Stimulated activated CD4-positive, alpha-beta T cell treated with anti-CD3 and anti-CD28 coated beads, Interleukin-1b, Interleukin-23, amount 100 ng/mL, for 24 hours (primary cell): Measurements from ENCODE around the gene NLRP1.

ENCODE experiments used
- DNase-seq, 4 experiments: peaks; one replicate each; pipeline ENCODE4 v3.0.0-alpha.2; 2020; ENCODE audit warnings: low read depth in 4 of 4, low spot score in 1 of 4

The NLRP1 gene

DNA sequence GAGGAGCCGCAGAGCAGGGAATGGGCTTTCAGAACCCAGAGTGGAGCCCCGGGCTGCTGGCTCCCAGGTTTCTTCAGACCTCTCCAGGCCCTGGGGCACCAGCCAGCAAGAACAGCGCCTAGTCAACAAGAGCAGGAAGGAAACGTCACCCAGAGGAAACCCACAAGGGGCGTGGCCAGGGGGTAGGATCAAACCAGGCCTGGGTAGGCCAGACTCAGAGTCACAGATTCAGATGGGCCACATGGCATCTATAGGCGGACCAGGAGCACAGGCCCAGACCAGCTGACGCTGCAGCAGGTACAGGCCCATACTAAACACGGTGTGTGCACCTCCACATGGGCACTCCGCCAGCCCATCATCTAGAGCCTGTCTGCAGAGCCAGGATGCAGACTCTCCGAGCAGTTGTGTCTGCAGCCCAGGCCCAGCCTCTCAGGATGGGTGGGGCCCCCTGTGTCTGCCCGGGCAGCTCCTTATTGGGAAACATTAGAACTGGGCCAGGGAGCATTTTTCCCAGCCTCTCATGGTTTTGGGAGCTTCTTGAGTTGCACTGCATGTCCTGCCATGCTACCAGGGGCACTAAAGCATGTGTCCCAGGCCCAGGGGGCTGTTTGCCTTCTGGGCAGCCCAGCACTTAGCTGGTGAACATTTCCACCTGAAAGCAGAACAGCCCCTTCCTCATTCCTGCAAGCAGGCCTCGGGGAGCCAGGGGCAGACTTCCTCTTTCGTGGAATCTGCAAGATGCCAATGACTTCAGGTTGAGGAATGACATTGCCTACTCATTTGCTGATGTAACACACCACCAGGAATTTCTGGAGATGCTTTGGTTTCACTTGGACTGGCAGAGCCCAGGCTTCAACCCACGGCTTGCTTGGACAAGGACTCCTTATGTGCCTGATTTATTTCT lies at the start of gene NLRP1:
Gene NLRP1 (minus strand): TSS at position 127 of the 904 bp plus-strand sequence. CDS start 552 bp downstream, outside the sequence.
- DNase-seq, result peak; percentile 75 to 93 (median 84)

GRCh38 chr17:5631958-5632590 lies 47.8 kb upstream of the NLRP1 start:
- DNase-seq, result no peak

GRCh38 chr17:5630434-5630833 lies 46.1 kb upstream of the NLRP1 start:
- DNase-seq, result no peak

GRCh38 chr17:5629128-5629527 lies 44.8 kb upstream of the NLRP1 start:
- DNase-seq, result no peak

- DNase-seq, result no peak
These were observed 44.0 kb upstream of the NLRP1 start for GRCh38 chr17:5628262-5628661.

- DNase-seq, result no peak
These were observed 39.9 kb upstream of the NLRP1 start for GRCh38 chr17:5624211-5624610.

- DNase-seq, result no peak
These were observed 37.4 kb upstream of the NLRP1 start for GRCh38 chr17:5621729-5622128.

DNA sequence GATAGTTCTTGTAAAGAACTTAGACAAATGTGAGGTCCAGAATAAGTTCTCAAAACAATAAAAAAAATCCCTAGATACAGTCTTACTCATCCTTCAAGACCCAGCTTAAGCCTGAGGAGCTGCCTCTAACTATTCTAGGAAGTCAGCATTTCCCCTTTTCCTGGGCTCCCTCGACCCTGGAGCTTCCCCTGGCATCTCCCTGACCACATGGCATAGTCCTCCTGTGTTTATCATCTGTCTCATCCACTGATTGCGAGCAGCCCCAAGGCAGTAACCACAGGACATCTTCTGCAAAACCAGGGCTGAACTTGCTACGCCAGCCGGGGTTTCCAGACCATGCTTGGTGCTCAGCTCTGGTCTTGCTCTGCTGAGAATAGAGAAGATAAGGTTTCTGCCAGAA lies 36.7 kb upstream of the NLRP1 start:
- DNase-seq, result no peak

- no peak for DNase-seq
These were observed 34.9 kb upstream of the NLRP1 start for GRCh38 chr17:5619088-5619740.

DNA sequence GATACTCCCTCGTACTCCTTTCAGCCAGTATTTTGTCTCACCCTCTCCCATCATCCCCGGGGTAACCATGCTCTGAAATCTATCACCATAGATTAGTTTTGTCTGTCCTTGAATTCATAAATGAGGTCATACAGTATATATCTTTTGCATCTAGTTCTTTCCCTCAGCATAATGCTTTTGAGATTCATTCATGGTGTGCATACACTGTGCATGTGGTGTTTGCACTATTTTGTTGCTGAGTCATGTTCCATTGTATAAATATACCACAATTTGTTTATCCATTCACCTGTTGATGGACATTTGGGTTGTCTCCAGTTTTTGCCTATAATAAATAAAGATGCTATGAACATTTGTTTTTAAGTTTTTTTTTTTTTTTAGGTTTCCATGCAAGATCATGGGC lies 34.2 kb upstream of the NLRP1 start:
- DNase-seq, result no peak

GRCh38 chr17:5615476-5615875 lies 31.2 kb upstream of the NLRP1 start:
- no peak for DNase-seq

- DNase-seq, result no peak
These were observed 26.6 kb upstream of the NLRP1 start for GRCh38 chr17:5610956-5611355.

- DNase-seq, result no peak
These were observed 24.2 kb upstream of the NLRP1 start for GRCh38 chr17:5608399-5609112.

DNA sequence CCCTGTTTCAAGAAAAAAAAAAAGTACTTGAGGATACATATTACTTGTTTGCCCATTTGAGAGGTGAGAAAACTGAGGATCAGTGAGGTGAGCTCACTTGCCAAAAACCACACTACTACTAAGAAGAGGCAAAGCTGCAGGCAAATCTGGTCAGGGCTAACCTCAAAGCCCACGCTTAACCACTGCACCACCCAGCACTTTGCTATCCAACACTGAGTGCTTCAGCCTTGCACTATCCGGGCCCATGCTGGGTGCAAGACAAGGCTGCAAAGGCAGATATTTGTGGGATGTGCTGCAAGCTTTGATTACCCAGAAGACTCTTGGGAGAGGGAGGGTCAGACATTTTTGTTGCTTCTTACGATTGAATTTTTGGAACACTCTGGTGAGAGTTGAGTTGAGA lies 23.6 kb upstream of the NLRP1 start:
- DNase-seq, result no peak

DNA sequence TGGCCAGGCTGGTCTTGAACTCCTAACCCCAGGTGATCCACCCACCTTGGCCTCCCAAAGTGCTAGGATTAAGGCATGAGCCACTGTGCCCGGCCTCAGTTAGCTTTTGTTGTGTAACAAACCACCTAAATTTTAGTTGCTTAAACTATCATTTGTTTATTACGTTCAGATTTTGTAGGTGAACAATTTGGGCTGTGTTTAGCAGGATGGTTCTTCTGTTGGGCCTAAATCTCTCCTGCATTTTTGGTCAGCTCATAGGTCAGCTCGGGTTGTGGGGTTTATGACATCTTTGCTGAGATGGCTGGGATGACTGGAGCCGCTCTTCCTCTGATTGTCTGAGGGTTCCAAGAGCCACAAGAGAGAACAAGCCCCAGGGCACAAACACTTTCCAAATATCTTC lies 21.1 kb upstream of the NLRP1 start:
- no peak for DNase-seq

GRCh38 chr17:5600041-5600440 lies 15.7 kb upstream of the NLRP1 start:
- DNase-seq, result no peak

DNA sequence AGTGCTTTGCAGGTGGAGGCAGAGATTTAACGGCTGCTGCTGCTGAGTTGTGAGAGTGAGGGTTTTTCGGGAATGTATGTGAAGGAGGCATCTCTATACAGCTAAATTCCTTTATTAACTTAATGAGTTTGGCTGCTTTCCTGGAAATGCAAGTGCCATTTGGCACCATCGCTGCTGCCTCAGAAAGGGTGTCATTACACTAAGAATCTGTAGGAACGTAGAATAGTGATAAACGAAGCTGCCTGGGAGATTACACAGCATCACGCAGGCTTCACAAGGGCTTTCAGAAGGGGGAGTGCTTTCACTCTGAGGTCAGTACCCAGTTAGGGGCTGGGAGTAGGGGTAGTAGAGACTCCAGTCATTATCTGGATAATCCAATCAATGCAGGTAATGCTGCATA lies 14.1 kb upstream of the NLRP1 start:
- DNase-seq, result no peak

GRCh38 chr17:5596421-5596820 lies 12.1 kb upstream of the NLRP1 start:
- DNase-seq, result no peak

- no peak for DNase-seq
These were observed 11.5 kb upstream of the NLRP1 start for GRCh38 chr17:5595831-5596230.

DNA sequence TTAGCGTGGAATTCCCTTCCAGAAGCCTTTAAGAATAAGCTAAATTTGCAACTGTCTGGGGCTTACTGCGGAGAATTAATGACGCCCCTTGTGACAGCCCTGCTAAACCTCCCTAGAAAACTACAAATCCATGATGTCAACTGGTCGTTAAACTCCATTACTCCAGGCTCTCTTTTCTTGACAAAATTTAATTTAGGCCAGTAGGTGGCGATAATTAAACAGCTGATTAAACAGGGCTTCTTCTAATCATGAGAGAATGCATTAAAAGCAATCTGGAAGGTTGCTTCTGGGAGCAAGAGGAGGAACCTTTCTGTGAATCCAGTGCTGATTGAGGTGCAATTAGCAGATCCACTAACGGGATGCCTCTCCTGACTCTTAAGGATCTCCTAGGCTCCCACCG lies 8.1 kb upstream of the NLRP1 start:
- DNase-seq, result no peak

DNA sequence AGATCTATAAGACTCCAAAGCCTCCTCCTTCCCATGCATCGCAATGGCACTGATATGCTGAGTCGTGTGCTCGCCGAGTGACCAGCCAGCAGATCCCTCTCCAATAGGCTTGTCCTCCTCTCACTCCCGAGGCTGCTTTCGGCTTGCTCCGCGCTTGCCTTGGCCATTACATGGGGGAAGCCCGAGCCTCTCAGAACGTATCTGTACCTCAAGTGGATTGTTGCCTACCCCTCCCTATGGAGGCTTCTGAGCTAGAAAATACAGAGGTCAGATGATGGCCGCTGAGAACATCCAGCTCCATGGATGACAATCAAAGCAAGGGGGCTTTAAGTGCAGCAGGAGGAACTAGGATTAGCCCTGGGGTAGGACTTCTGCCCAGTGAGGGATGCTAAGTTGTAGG lies 7.7 kb upstream of the NLRP1 start:
- DNase-seq, result no peak
